Mesothelial cell of epicardium (in vitro differentiated cells): ENCODE measurements around the gene PRODH2. TPM values are rescaled to one million over a fixed set of nuclear protein-coding genes. Genes with fewer than 3 reads are reported as not detected.
"Not testable (repeated sequence)": the region's sequence is repeated elsewhere in the genome, so short reads cannot be mapped to it uniquely, and the experiment has no call there.

Experiments used
- DNase-seq, 2 experiments: peaks; one replicate each; pipeline ENCODE4 v3.0.0; 2021; ENCODE audit warnings: low spot score in 2 of 2; ENCODE audit not compliant: unreplicated experiment in 2 of 2
- H3K27ac Mint-ChIP-seq: 2 replicates; pipeline ENCODE4 v1.8.0; 2021; ENCODE audit warnings: mixed read lengths
- H3K27me3 Mint-ChIP-seq: 2 replicates; pipeline ENCODE4 v1.8.0; 2021; ENCODE audit warnings: low read depth, mixed read lengths
- H3K36me3 Mint-ChIP-seq: 2 replicates; pipeline ENCODE4 v1.8.0; 2021; ENCODE audit warnings: mixed read lengths
- H3K4me1 Mint-ChIP-seq: 2 replicates; pipeline ENCODE4 v1.8.0; 2021; ENCODE audit warnings: mixed read lengths
- H3K4me3 Mint-ChIP-seq: 2 replicates; pipeline ENCODE4 v1.8.0; 2021; ENCODE audit warnings: mild to moderate bottlenecking, moderate library complexity, mixed read lengths
- H3K9me3 Mint-ChIP-seq: 2 replicates; pipeline ENCODE4 v1.8.0; 2021; ENCODE audit warnings: mixed read lengths
- total RNA-seq: library from RNA; stranded (reverse); gene quantifications from 3 replicates; pipeline ENCODE4 v1.2.1, GENCODE V29; 2021
- TF ChIP-seq, protein P1 (sequence below): fragments of 200-600 bp; sonication (generic); IDR thresholded peaks from one replicate; pipeline ENCODE4 v1.5.0; 2021; ENCODE audit warnings: antibody characterized with exemption; ENCODE audit not compliant: unreplicated experiment

Gene PRODH2
- total RNA-seq, 1 donor from 2014 or later, result not detected

DNA sequence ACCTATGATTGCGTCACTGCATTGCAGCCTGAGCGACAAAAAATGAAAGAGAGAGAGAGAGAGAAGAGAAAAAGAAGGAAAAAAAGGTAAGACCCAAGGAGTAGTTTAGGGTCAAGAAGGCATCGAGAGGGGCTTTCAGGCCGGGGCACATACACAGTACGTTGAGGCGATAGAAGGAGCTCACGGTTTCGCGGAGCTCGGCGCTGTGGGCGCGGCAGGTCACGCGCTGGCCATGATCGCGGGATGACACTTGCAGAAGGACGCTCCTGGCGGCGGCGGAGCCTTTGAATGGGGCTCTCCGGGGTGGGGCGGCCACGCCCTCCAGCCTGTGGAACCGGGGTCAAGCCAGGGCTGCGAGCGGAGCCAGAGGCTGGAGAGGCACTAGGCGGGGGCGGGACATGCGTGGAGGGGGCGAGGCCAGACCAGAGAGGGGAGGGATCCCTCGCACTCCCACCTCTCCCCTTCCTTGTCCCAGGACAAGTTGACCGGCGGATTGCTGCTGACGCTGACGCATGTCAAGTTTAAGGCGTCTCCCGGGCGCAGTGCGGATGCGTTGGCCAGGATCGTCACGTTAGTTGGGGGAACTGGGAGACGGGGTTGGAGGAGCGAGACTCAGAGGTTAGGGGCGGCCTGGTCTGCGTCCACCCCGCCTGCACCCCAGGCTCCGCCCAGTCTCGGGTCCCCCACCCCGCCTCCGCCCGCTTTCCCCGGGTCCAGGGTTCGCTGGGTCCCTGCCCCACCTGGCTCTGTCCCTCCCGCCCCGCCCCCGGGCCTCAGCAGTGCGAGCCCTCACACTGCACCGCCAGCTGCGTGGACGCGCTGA, 32.8 kb upstream of the PRODH2 start:
- TF ChIP-seq, protein P1, sequence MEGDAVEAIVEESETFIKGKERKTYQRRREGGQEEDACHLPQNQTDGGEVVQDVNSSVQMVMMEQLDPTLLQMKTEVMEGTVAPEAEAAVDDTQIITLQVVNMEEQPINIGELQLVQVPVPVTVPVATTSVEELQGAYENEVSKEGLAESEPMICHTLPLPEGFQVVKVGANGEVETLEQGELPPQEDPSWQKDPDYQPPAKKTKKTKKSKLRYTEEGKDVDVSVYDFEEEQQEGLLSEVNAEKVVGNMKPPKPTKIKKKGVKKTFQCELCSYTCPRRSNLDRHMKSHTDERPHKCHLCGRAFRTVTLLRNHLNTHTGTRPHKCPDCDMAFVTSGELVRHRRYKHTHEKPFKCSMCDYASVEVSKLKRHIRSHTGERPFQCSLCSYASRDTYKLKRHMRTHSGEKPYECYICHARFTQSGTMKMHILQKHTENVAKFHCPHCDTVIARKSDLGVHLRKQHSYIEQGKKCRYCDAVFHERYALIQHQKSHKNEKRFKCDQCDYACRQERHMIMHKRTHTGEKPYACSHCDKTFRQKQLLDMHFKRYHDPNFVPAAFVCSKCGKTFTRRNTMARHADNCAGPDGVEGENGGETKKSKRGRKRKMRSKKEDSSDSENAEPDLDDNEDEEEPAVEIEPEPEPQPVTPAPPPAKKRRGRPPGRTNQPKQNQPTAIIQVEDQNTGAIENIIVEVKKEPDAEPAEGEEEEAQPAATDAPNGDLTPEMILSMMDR, result no peak
- Mint-ChIP-seq H3K27ac (no peak overlapping the region), H3K4me1 (peaks cover 17% of the 10 kb centered on the region), H3K36me3 (no peaks in the 10 kb centered on the region), H3K9me3 (no peaks in the 10 kb centered on the region), H3K4me3 (peak overlapping the region; percentile 46), H3K27me3 (peaks cover 94% of the 10 kb centered on the region)
- DNase-seq, result no peak

- TF ChIP-seq, protein P1, result no peak
- Mint-ChIP-seq H3K36me3 (no peaks in the 10 kb centered on the region), H3K27ac (no peak overlapping the region), H3K4me1 (peaks cover 17% of the 10 kb centered on the region), H3K9me3 (no peaks in the 10 kb centered on the region), H3K4me3 (peak overlapping the region; percentile 46), H3K27me3 (peaks cover 86% of the 10 kb centered on the region)
- no peak for DNase-seq
Measured at GRCh38 chr19:35844482-35845214, 32.0 kb upstream of the PRODH2 start.

DNA sequence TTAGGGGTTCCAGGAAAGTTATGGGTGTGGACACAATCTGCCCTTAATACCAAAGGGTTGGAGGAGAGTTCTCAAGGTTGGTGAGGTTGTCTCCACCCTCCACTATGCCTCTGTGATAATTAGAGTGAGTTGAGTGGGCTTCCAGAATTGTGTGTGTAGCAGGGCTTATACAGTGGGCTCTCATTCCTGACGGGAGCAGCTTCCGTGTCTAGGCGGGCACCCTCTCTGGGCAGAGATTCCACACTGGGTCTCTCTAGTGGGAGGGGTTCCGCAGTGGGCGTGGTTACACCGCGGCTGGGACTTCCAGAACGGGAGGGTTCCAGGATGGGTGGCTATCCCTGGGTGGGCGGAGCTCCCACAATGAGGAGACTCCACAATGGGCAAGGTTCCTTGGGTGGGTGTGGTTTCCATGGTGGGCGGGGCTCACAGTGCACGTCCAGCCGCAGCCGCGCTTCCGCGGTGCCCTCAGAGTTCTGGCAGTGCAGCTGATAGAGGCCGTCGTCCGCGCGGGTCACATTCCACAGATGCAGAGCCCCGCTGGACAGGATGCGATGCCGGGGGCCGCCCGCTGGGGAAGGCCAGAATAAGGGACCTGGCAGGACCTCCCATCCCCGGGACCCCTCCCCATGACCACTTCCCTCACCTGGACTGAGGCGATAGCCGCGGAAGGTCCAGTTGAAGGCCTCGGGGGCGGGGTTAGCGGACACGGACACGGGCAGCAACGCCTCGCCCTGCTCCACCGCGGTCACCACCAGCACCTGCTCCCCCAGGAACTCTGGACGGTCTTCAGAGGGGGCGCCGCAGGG, 31.2 kb upstream of the PRODH2 start:
- peaks cover 78% of the 10 kb centered on the region for H3K27me3 Mint-ChIP-seq
- TF ChIP-seq, protein P1, result no peak
- no peaks in the 10 kb centered on the region for H3K9me3 Mint-ChIP-seq
- H3K27ac Mint-ChIP-seq, result no peak overlapping the region
- no peaks in the 10 kb centered on the region for H3K36me3 Mint-ChIP-seq
- H3K4me3 Mint-ChIP-seq, result no peak overlapping the region
- H3K4me1 Mint-ChIP-seq, result peaks cover 17% of the 10 kb centered on the region
- no peak for DNase-seq

DNA sequence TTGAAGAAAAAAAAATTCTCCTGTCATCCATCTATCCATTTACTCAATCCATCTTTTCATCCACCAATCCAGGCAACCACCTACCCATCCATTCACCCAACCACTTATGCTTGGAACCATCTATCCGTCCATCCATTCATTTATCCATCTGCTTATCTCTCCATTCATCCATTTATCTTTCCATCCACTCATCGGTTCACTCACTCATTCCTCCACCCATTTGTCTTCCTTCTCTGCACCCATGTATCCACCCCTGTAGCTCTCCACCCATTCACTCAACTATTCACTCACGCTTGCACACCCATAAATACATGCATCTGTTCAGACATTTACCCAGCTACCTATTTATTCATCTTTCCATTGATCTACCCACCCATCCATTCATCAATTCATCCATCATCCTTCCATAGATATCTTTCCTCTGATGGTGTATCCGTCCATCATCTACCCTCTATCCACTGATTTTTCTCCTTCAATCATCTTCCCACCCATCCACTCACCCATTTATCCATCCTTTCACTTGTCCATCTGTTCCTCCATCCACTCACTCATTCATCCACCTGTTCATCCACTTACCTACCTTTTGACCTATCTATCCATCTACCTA, 30.1 kb upstream of the PRODH2 start:
- H3K4me3 Mint-ChIP-seq, result no peak overlapping the region
- H3K27me3 Mint-ChIP-seq, result peaks cover 67% of the 10 kb centered on the region
- peaks cover 17% of the 10 kb centered on the region for H3K4me1 Mint-ChIP-seq
- DNase-seq, result no peak
- no peaks in the 10 kb centered on the region for H3K36me3 Mint-ChIP-seq
- H3K9me3 Mint-ChIP-seq, result no peaks in the 10 kb centered on the region
- no peak overlapping the region for H3K27ac Mint-ChIP-seq
- TF ChIP-seq, protein P1, result no peak

- H3K4me3 Mint-ChIP-seq, result no peak overlapping the region
- no peaks in the 10 kb centered on the region for H3K36me3 Mint-ChIP-seq
- peaks cover 68% of the 10 kb centered on the region for H3K27me3 Mint-ChIP-seq
- H3K4me1 Mint-ChIP-seq, result peaks cover 17% of the 10 kb centered on the region
- no peak overlapping the region for H3K27ac Mint-ChIP-seq
- TF ChIP-seq, protein P1, result no peak
- H3K9me3 Mint-ChIP-seq, result no peaks in the 10 kb centered on the region
- DNase-seq, result no peak
Measured at GRCh38 chr19:35841961-35842595, 29.4 kb upstream of the PRODH2 start.

DNA sequence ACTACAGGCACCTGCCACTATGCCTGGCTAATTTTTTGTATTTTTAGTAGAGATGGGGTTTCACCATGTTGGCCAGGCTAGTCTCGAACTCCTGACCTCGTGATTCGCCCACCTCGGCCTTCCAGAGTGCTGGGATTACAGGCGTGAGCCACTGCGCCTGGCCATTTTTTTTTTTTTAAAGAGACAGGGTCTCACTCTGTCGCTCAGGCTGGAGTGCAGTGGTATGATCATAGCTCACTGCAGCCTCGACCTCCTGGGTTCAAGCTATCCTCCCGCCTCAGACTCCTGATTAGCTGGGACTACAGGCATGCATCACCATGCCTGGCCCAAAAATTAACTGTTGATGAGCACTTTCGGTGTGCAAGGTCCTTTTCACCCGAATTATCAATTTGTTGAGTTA, 23.5 kb upstream of the PRODH2 start:
- not testable (repeated sequence) for H3K4me1 Mint-ChIP-seq, H3K9me3 Mint-ChIP-seq, H3K36me3 Mint-ChIP-seq, DNase-seq, H3K4me3 Mint-ChIP-seq, H3K27ac Mint-ChIP-seq
- H3K27me3 Mint-ChIP-seq, result peaks cover 48% of the 10 kb centered on the region
